Activated CD8-positive, alpha-beta memory T cell treated with anti-CD3 and anti-CD28 coated beads for 36 hours (primary cell): ENCODE results near the gene NEURL1. TPM values are rescaled to one million over a fixed set of nuclear protein-coding genes. Genes with fewer than 3 reads are reported as not detected.
"Not testable (repeated sequence)": the region's sequence is repeated elsewhere in the genome, so short reads cannot be mapped to it uniquely, and the experiment has no call there.

Experiments used
- CTCF ChIA-PET: fragments of 350-600 bp; sonication (Branson Sonifier 250); formaldehyde crosslinking; loops from one replicate; lab custom pipeline; 2021; ENCODE audit warnings: antibody characterized with exemption; lab: Charles Lee
- POLR2A ChIA-PET: fragments of 350-600 bp; sonication (Branson Sonifier 250); formaldehyde crosslinking; loops from one replicate; lab custom pipeline; 2021; ENCODE audit warnings: antibody characterized with exemption; lab: Charles Lee
- total RNA-seq, 2 experiments: library from RNA; stranded (reverse); gene quantifications; one replicate each; pipeline ENCODE4 v1.2.3, GENCODE V29; 2021

NEURL1 gene
- total RNA-seq, 2 experiments from 2014 or later = 1.9 to 2.1 TPM

DNA sequence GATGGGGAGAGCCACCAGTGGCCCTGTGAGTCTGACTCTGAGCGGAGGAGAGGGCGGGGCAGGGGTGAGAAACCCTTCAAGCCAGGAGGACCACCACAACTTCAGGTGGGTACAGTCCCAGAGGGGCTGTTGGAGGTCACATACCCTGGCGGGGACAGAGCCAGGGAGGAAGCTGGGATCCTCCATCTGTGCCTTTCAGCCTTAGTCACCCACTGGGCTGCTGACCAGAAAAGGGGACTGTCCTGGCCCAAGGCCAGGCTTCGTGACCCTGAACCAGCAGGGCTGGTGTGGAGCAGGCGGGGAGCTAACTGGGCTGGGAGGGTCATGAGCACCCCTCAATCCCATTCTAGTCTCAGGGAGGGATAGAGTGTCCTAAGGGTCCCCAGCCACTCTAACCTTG, 13.0 kb upstream of the NEURL1 start:
- ChIA-PET POLR2A (no interaction called here), CTCF (interaction anchor here (0.5 to 1.6 kb wide), 3 partner anchors 31 to 114 kb away, joined by 3 to 4 read pairs (median 3); no protein-coding TSS in a partner anchor)

GRCh38 chr10:103481974-103482531, 11.5 kb upstream of the NEURL1 start:
- CTCF ChIA-PET = interaction anchor here (1.6 kb wide), 1 partner anchor 32 kb away, joined by 3 read pairs; no protein-coding TSS in a partner anchor
- POLR2A ChIA-PET = no interaction called here

DNA sequence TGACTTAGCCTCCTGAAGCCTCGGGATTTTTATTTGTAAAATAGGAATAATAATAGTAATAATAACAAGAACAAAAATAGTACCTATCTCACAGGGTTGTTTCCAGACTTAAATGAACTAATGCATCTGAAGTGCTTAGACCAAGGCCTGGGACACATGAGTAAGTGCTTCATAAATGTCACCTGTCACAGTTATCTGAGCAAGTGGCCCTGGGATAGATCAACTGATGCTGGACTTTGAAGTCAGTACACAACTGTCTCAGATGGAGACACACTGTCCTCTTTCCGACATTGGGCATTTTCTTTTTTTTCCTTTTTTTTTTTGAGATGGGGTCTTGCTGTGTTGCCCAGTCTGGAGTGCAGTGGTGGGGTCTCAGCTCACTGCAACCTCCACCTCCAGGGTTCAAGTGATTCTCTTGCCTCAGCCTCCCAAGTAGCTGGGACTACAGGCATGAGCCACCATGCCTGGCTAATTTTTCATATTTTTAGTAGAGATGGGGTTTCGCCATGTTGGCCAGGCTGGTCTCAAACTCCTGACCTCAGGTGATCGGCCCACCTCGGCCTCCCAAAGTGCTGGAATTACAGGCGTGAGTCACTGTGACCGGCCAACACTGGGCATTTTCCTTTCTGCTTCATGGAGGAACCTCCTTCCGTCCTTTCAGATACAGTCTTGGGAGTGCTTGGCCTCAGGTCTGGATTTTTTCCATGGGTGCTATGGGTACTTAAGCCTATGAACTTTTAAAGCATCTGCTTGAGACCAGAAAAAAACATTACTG, 6.7 kb upstream of the NEURL1 start:
- POLR2A ChIA-PET = not testable (repeated sequence)
- CTCF ChIA-PET = interaction anchor here (1.2 to 2.7 kb wide), 6 partner anchors 11 to 71 kb away, joined by 3 to 15 read pairs (median 8); no protein-coding TSS in a partner anchor

DNA sequence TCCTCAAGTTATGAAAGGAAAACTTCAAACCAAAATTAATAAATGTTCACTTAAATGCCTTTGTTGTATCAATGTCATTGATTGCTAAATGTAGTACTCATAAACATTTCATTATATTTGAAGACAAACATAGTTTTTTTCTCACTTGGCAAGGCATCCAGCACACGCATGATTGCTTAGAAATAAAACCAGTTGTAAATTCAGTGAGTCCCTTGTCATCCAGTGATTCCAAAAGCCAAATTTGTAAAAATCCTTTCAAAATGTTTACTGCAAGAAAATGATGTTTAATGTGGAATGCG, 6.1 kb upstream of the NEURL1 start:
- ChIA-PET POLR2A (no interaction called here), CTCF (no interaction called here)

- CTCF ChIA-PET = interaction anchor here (0.6 to 1.8 kb wide), 6 partner anchors 8 to 82 kb away, joined by 3 to 5 read pairs (median 4); no protein-coding TSS in a partner anchor
- POLR2A ChIA-PET = interaction anchor here (0.6 to 1.1 kb wide), 3 partner anchors 10 to 309 kb away, joined by 3 to 4 read pairs (median 3); no protein-coding TSS in a partner anchor
Observed at GRCh38 chr10:103490986-103491314, 2.6 kb upstream of the NEURL1 start.

- POLR2A ChIA-PET = interaction anchor here (0.6 kb wide), 1 partner anchor 16 kb away, joined by 3 read pairs; no protein-coding TSS in a partner anchor
- CTCF ChIA-PET = interaction anchor here (1.2 to 1.8 kb wide), 2 partner anchors 41 to 73 kb away, joined by 3 to 5 read pairs; no protein-coding TSS in a partner anchor
Observed at GRCh38 chr10:103491729-103492364, 1.7 kb upstream of the NEURL1 start.

DNA sequence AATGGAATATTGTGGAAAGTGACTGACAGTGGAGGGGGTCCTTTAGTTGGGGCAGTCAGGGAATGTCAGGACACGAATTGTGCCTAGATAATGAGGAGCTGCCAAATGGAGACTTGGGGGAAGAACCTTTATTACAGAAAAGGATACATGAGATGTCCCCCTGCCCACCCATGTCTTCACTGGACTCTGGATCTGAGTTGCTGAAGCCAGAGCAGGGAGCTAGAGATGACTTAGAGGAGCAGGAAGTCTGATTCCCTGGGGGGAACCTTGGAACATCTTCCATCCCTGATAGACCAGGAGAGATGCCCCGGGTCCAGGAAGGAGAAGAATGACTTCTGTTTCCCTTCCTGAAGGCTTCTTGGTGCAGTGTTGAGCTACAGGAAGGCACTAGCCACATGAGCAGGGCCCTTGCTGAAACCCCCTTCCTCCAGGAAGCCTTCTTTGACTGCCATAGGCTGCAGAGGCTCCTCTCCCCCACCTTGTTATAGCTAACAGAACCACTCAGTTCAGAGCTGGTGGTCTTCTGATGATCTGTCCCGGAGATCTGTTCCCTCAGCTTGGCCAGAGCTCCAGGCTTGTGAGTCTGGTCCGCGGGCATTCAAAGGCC, 747 bp upstream of the NEURL1 start:
- CTCF ChIA-PET = interaction anchor here (0.7 to 2.1 kb wide), 3 partner anchors 8 to 27 kb away, joined by 3 to 6 read pairs (median 4); no protein-coding TSS in a partner anchor
- POLR2A ChIA-PET = interaction anchor here (0.6 to 1.0 kb wide), 2 partner anchors 15 to 300 kb away, joined by 3 read pairs; partner anchors contain the start of gene NT5C2

- POLR2A ChIA-PET = no interaction called here
- CTCF ChIA-PET = interaction anchor here (2.1 kb wide), 1 partner anchor 10 kb away, joined by 6 read pairs; no protein-coding TSS in a partner anchor
Observed at GRCh38 chr10:103493916-103494877, 692 bp downstream of the NEURL1 start.

DNA sequence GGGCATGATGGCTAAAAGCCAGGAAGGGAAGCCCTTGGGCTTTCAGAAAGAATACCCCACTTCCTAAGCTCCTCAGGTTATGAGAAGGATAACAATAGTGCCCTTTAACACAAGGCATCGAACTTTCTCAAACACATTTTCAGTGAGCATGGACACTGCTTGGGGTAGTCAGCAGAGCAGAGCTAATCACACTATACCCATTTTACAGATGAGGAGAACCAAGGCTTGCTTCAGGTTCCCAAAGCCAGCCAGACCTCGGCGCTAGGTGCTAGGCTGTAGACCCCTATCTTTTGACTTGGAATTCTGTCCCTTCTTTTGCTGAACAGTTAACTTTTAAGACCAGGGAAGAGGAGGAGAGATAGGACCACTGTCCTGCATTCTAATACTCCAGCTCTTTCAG, 1.8 kb downstream of the NEURL1 start:
- ChIA-PET POLR2A (no interaction called here), CTCF (no interaction called here)

DNA sequence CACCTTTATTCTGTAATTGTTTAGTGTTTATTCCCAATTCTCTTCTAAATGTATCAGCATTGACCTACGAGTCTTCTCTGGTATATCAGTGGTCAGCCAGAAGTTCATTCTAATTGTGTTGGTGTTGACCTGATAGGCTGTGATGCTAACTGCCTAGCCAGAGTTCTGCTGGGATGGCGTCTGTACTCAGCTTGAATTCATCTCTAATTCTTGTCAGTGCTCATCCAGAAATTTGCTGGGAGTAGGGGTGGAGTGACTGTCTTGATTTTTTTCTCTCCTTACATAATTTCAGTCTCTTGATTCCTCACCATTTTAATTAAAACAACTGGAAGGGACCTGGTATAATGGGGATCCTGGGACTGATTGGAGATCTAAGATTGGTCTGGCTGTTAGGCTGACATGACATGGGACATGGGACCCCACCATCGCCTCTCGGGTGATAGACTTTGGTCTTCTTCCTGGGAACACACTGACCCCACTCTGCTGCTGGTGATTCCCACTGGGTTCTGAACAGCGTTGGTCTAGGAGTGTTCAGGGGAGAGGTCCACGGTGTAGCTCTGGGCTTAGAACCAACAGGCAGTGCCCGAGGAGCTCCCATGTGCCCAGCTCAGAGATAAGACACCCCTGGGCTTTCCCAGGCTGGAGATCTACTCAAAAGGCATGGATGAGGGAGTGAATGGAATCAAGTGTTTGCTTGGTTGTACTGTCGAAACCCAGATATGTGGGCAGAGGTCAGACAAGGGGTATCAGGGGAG, 3.8 kb downstream of the NEURL1 start:
- ChIA-PET POLR2A (no interaction called here), CTCF (interaction anchor here (1.6 kb wide), 1 partner anchor 12 kb away, joined by 6 read pairs; no protein-coding TSS in a partner anchor)

GRCh38 chr10:103498936-103499638, 5.6 kb downstream of the NEURL1 start:
- ChIA-PET POLR2A (no interaction called here), CTCF (interaction anchor here (0.6 kb wide), 1 partner anchor 8 kb away, joined by 4 read pairs; no protein-coding TSS in a partner anchor)

GRCh38 chr10:103499881-103500280, 6.4 kb downstream of the NEURL1 start:
- ChIA-PET CTCF (interaction anchor here (0.6 kb wide), 1 partner anchor 9 kb away, joined by 4 read pairs; no protein-coding TSS in a partner anchor), POLR2A (no interaction called here)

- ChIA-PET POLR2A (interaction anchor here (0.6 kb wide), 1 partner anchor 10 kb away, joined by 3 read pairs; no protein-coding TSS in a partner anchor), CTCF (no interaction called here)
Observed at GRCh38 chr10:103500481-103500880, 7.0 kb downstream of the NEURL1 start.

- POLR2A ChIA-PET = interaction anchor here (0.6 kb wide), 1 partner anchor 11 kb away, joined by 3 read pairs; no protein-coding TSS in a partner anchor
Observed at GRCh38 chr10:103501186-103501585, 7.7 kb downstream of the NEURL1 start.

DNA sequence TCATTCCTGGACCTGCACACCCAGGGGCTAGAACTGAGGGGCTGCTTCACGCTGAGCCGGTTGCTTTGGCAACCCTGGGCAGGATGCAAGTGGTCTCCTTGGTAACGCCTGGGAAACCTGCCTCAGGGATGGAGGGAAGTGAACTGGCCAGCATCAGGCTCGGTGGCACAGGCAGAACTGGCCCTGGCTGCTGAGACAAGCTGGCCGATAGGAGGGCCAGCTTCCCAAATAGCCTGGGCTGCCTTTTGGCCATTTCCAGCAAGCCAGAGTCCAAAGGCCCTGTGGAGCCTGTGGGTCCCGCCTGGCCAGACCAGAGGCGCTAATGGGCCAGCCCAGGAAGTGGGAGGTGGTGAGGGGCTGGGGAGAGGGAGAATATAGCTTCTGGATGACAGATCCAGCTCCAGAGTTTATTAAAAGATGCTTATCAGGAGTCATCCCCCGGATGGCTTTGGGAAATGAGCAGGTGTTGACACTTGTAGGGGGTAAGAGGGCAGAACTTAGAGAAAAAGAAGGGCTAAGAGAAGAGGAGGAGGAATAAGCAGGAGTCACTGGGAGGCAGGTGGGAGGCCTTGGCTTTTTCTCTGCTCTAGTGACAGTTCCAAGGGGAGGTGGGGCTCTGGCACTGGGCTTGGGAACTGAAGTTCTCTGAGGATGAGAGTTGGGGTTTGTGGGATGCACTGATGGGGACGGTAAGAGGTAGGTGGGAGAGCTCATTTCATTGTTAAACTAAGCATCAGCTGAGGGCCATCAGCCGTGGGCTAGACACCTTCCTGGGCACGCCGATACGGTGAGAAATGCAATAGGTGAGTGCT, 9.6 kb downstream of the NEURL1 start:
- ChIA-PET POLR2A (interaction anchor here (0.6 kb wide), 1 partner anchor 1447 kb away, joined by 4 read pairs; the partner anchor contains the start of gene ARMH3), CTCF (interaction anchor here (1.8 kb wide), 1 partner anchor 10 kb away, joined by 6 read pairs; the partner anchor contains the start of gene NEURL1)

More at GRCh38 chr10:103501186-103501585, 7.7 kb downstream of the NEURL1 start:
- CTCF ChIA-PET = no interaction called here
